NCI-H510A (cell line): ENCODE data around the gene ABHD14A.

Experiments used
- DNase-seq: peaks from one replicate; lab custom pipeline; 2025; lab: John Stamatoyannopoulos, UW

Gene ABHD14A

GRCh38 chr3:51941463-51941797 lies 33.4 kb upstream of the ABHD14A start:
- no peak for DNase-seq

GRCh38 chr3:51941798-51942602 lies 32.9 kb upstream of the ABHD14A start, which contains the start of the genes PARP3 and RRP9:
TSS of gene PARP3 (plus strand) at chr3:51942363. CDS start at chr3:51943356, 993 bp downstream.
TSS of gene RRP9 (minus strand) at chr3:51941904. CDS start at chr3:51941867, 37 bp downstream.
- DNase-seq = peak; percentile 97

GRCh38 chr3:51942603-51943450 lies 32.0 kb upstream of the ABHD14A start:
- peak; percentile 14 for DNase-seq

GRCh38 chr3:51943451-51944391 lies 31.1 kb upstream of the ABHD14A start:
- DNase-seq = no peak

- DNase-seq = no peak
Observed at GRCh38 chr3:51944451-51945021, 30.3 kb upstream of the ABHD14A start.

GRCh38 chr3:51945031-51945840 lies 29.6 kb upstream of the ABHD14A start:
- no peak for DNase-seq

GRCh38 chr3:51945926-51946705 lies 28.7 kb upstream of the ABHD14A start:
- DNase-seq = no peak

GRCh38 chr3:51946796-51947195 lies 28.1 kb upstream of the ABHD14A start:
- DNase-seq = no peak

- no peak for DNase-seq
Observed at GRCh38 chr3:51947215-51947900, 27.5 kb upstream of the ABHD14A start.

- DNase-seq = no peak
Observed at GRCh38 chr3:51948016-51948580, 26.8 kb upstream of the ABHD14A start.

- DNase-seq = no peak
Observed at GRCh38 chr3:51949121-51949520, 25.7 kb upstream of the ABHD14A start.

GRCh38 chr3:51950899-51951298 lies 24.0 kb upstream of the ABHD14A start:
- no peak for DNase-seq

- DNase-seq = peak; percentile 23
Observed at GRCh38 chr3:51953445-51953844, 21.4 kb upstream of the ABHD14A start.

GRCh38 chr3:51954105-51954504 lies 20.8 kb upstream of the ABHD14A start:
- no peak for DNase-seq

- no peak for DNase-seq
Observed at GRCh38 chr3:51954713-51955112, 20.2 kb upstream of the ABHD14A start.

GRCh38 chr3:51955175-51955892 lies 19.5 kb upstream of the ABHD14A start, which contains the start of gene GPR62:
TSS of gene GPR62 (plus strand) at chr3:51955381. CDS start at chr3:51955653, 272 bp downstream.
- no peak for DNase-seq

- DNase-seq = no peak
Observed at GRCh38 chr3:51955893-51956770, 18.7 kb upstream of the ABHD14A start.
